GM20431 (cell line): ENCODE data around the gene TAF11.
"Not testable (repeated sequence)": the region's sequence is repeated elsewhere in the genome, so short reads cannot be mapped to it uniquely, and the experiment has no call there.

Experiments used
- in situ Hi-C: fragments of 300-500 bp; cut with MseI, MboI; formaldehyde crosslinking; loops from one replicate; pipeline ENCODE4 v1.15.0; 2020; ENCODE audit warnings: low sequenced_read_pairs; ENCODE audit not compliant: unreplicated experiment

TAF11 gene

GRCh38 chr6:34906826-34907225 is 19.0 kb upstream of the TAF11 start:
- in situ Hi-C loops: no loop called here

- in situ Hi-C loops: no loop called here
Measured at GRCh38 chr6:34904990-34905613, 17.3 kb upstream of the TAF11 start.

- in situ Hi-C loops: no loop called here
Measured at GRCh38 chr6:34901930-34902329, 14.1 kb upstream of the TAF11 start.

DNA sequence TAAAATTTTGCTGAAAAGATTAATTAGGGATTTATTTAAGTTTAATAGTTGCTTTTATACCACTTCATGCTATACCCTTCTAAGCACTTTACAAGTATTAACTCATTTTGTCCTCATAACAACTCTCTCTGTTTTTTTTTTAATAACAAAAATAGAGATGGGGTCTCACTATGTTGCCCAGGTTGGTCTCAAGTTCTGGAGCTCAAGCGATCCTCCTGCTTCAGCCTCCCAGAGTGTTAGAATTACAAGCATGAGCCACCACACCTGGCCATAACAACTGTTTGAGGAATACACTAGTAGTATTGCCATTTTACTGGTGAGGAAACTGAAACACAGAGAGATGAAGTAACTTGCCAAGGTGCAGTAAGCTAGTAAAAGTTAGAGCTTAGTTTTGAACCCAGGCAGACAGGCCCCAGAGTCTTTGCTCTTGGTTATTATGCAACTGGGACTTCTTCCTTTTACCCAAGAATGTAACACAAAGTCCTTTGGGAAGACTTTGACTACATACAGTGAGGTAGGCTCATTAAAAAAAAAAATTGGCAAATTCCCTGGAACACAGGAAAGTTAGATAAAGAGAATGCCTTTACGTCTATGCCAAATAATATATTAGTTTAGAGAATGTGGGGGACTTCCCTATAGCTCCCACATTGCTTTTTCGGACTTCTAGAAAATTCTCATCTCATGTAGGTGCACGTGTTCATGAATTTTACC is 12.6 kb upstream of the TAF11 start:
- in situ Hi-C loops: no loop called here

DNA sequence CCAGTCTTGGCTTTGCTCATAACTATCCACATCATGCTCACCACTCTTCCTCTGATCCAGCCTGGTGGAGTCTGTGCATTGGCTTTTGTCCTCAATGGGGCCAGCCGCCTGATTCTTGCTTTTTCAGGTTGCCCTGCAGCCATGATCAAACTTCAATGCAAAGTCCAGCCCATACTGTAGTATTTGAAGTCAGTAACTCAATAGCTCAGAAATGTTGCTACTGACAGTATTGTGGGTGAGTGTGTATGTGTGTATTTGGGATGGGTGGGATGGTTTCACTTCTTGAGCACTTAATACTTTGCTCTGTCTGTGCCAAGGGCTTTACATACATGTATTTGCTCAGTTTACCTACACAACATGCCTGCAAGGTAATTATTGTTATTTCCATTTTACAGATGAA is 11.9 kb upstream of the TAF11 start:
- in situ Hi-C loops: not testable (repeated sequence)

GRCh38 chr6:34897716-34898115 is 9.9 kb upstream of the TAF11 start:
- in situ Hi-C loops: no loop called here

DNA sequence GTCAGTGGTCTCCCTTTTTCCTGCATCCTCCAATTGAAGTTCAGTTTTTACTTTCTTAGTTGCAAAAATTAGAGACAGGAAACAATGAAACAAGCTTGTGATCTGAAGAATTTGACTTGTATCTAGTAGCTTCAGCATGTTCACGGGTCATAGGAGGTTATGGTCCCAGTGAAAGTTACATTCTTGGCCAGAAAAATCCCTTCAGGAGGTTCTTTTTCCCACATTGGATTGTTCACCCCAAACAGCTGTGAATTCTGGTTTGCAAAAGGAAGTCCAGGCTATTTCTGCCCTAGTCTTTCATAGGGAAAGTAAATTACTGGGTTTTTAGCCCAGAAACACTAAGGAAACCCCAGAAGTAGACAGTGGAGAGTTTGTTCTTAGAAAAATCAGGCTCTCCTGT is 9.3 kb upstream of the TAF11 start:
- in situ Hi-C loops: no loop called here

DNA sequence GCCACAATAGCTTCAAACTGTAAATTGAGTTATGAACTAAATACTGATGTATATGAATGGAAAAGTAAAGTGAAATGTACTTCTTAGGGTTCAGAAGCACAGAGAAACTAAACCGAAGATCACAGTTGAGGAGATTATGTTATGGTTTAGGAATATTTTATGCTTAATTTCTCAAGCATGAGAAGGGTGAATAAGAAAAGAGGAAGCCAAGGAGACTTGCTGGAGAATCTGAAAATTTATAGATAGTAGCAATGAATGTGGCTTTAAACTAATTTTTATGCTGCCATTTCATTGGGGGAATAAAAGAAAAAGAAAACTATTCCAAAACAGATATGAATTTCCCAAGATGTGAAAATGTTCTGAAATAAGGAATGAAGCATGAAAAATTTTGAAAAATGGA is 6.9 kb upstream of the TAF11 start:
- in situ Hi-C loops: no loop called here

- in situ Hi-C loops: no loop called here
Measured at GRCh38 chr6:34891296-34891695, 3.5 kb upstream of the TAF11 start.

GRCh38 chr6:34890533-34890925 is 2.7 kb upstream of the TAF11 start:
- in situ Hi-C loops: no loop called here

DNA sequence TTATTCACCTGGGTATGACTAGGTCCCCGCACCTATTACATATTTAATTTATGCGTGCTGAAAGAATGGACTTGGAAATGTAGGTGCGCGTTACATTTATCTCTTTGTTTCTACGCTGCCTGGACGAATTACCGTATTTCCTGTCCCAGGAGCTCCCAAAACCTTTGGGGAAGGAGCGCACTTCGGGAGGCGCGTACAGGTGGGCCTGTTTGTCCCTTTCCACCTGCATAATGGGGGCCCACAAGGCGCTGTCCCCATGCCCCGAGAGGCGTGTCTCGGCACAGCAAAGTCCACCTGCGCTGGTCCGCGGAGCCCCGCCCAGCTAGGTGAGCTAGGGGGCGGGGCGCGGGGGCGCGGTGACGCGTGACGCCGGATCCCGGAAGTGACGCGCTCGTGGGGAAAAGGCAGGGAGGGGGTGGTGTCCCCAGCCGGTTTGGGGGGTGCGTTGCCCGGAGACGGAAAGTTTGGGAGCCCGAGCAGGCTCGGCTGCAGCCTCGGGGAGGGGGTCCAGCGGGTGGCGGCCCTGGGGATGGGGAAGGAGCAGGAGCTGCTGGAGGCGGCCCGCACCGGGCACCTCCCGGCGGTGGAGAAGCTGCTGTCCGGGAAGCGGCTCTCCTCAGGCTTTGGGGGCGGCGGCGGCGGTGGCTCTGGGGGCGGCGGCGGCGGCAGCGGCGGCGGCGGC is 1.2 kb upstream of the TAF11 start, which contains the start of gene ANKS1A:
TSS of gene ANKS1A (plus strand) at position 382 of the 682 bp plus-strand sequence. CDS start at position 530, 148 bp downstream.
- in situ Hi-C loops: no loop called here

DNA sequence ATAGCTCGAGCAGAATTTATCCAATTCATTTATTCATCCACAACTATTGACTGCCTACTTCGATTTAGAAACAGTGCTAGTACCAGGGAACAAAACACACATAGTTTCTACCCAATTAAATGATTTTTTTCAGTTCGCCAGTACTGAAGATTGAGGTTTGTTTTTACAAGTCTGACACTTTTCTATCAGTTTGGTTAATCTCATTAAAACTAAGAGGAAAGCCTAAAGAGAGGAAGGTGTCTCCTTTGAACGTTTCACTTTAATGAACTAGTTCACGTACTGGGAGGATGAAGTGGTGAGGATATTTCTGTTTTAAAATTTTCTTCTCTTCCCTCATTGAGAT is 643 bp upstream of the TAF11 start:
- in situ Hi-C loops: no loop called here

- in situ Hi-C loops: not testable (repeated sequence)
Measured at GRCh38 chr6:34885837-34886236, 2.0 kb downstream of the TAF11 start.

DNA sequence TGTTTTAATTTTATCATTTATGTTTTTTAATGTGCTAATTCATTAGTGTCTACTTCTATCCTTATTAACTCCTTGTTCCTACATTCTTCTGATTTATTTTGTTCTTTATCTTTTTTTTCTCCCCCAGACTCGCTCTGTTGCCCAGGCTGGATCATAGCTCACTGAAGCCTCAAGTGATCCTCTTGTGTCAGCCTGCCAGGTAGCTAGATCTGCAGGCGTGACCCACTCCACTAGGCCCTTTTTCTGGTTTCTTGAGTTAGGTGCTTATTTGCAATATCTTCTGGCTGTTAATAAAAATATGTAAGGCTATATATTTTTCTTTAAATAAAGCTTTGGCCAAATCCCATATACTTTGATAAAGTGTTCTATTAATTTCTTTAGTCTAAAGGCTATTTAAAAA is 2.8 kb downstream of the TAF11 start:
- in situ Hi-C loops: no loop called here

DNA sequence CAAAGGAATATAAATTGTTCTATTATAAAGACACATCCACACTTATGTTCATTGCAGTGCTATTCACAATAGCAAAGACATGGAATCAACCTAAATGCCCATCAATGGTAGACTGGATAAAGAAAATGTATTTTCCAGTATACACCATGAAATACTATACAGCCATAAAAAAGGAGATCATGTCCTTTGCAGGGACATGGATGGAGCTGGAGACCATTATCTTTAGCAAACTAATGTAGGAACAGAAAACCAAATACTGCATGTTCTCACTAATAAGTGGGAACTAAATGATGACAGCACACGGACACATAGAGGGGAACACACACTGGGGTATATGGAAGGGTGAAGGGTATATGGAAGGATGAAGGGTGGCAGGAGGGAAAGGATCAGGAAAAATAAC is 3.8 kb downstream of the TAF11 start:
- in situ Hi-C loops: not testable (repeated sequence)

- in situ Hi-C loops: no loop called here
Measured at GRCh38 chr6:34877869-34878485, 9.9 kb downstream of the TAF11 start.

DNA sequence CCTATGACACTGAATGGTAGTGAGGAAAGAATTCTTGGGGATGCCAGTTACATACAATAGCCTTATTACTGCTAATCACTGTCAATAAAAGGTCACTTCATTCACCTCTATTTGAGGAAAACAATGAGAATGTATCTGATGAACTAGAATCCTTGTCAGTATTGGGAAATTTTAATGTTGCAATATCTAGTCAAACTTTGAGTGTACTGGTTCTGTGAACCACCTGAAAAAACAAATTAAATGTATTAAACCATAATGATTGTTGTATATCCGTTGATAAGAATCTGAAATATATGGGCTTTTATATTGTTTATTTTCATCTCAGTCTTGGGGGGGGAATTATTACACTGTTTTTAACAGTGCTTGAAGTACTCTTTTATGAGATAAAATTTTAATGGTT is 10.6 kb downstream of the TAF11 start:
- in situ Hi-C loops: no loop called here

- in situ Hi-C loops: no loop called here
Measured at GRCh38 chr6:34876472-34876871, 11.4 kb downstream of the TAF11 start.

GRCh38 chr6:34875292-34876213 is 12.3 kb downstream of the TAF11 start:
- in situ Hi-C loops: no loop called here

DNA sequence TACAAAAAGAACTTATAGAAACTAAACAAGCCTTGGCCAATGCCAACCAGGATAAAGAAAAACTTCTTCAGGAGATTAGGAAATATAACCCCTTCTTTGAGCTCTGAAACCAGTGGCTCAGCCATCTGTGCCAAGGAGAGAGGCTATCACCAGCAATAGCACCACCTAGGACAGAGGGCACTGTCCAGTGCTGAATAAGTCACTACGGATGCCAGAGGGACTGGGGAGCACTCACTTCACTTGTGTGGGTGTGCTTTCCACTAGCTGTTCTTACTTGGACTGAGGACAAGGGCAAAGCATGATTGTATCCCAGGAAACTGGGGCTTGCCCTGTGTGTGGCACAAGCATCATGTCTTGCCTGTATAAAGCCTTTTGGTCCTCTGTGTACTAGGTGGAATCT is 15.5 kb downstream of the TAF11 start:
- in situ Hi-C loops: no loop called here
